Lung (tissue), 12 donors: ENCODE results near the gene CCNYL1. TPM values are rescaled to one million over a fixed set of nuclear protein-coding genes. Genes with fewer than 3 reads are reported as not detected.

Source experiments
- ATAC-seq: fragments of 200-7000 bp; cut with Tn5 transposase; one replicate; pipeline ENCODE4 v1.9.1; 2020; ENCODE audit warnings: moderate number of reproducible peaks; ENCODE audit not compliant: insufficient read depth, low FRiP score
- DNase-seq, 3 donors: peaks; one replicate each; pipeline ENCODE4 v3.0.0-alpha.2; 2013 to 2017
- H3K27ac ChIP-seq, 2 donors: one replicate each; pipeline ENCODE4 v1.5.1; 2013; ENCODE audit warnings: mild to moderate bottlenecking in 2 of 2, moderate library complexity in 2 of 2, control low read depth in 1 of 2, inconsistent platforms in 1 of 2, low read depth in 1 of 2, low read length in 1 of 2
- H3K27me3 ChIP-seq, 3 donors: one replicate each; pipeline ENCODE4 v1.5.1; 2013; ENCODE audit warnings: low read length in 2 of 3; ENCODE audit not compliant: control insufficient read depth in 3 of 3, insufficient read depth in 3 of 3
- H3K36me3 ChIP-seq, 4 donors: one replicate each; pipeline ENCODE4 v1.5.1; 2013; ENCODE audit warnings: low read length in 4 of 4, mild to moderate bottlenecking in 1 of 4, moderate library complexity in 1 of 4; ENCODE audit not compliant: control insufficient read depth in 4 of 4, insufficient read depth in 4 of 4
- H3K4me1 ChIP-seq, 5 donors: one replicate each; pipeline ENCODE4 v1.5.1; 2013; ENCODE audit warnings: low read length in 5 of 5, mild to moderate bottlenecking in 2 of 5, moderate library complexity in 1 of 5; ENCODE audit not compliant: control insufficient read depth in 5 of 5, insufficient read depth in 5 of 5
- H3K4me3 ChIP-seq: one replicate; pipeline ENCODE4 v1.5.1; 2013; ENCODE audit warnings: mild to moderate bottlenecking, control low read depth, moderate library complexity
- H3K9ac ChIP-seq, 2 donors: one replicate each; pipeline ENCODE4 v1.5.1; 2013; ENCODE audit warnings: low read length in 2 of 2, control low read depth in 1 of 2; ENCODE audit not compliant: insufficient read depth in 1 of 2
- H3K9me3 ChIP-seq, 4 donors: one replicate each; pipeline ENCODE4 v1.5.1; 2013; ENCODE audit warnings: low read length in 3 of 4, mild to moderate bottlenecking in 1 of 4, moderate library complexity in 1 of 4; ENCODE audit not compliant: control insufficient read depth in 4 of 4, insufficient read depth in 3 of 4
- CTCF ChIP-seq: IDR thresholded peaks from 2 replicates; pipeline ENCODE4 v1.5.1; 2012; ENCODE audit warnings: mild to moderate bottlenecking; ENCODE audit errors: control extremely low read depth, extremely low read depth
- WGBS, 2 donors: extraction: QIAGEN DNeasy Blood & Tissue Kit; methylation state at CpG; one replicate each; pipeline ENCODE4 v1.1.7; 2013; 5-methylcytosine and 5-hydroxymethylcytosine counted together
- polyA plus RNA-seq, 2 donors: library from polyadenylated mRNA; stranded (reverse); fragments of 200-250 nt; gene quantifications; one replicate each; pipeline ENCODE4 v1.2.1, GENCODE V29; 2013
- total RNA-seq, 2 donors: library from RNA; depleted of rRNA in 1 of 2; stranded (reverse); fragments of >200 nt in 1 of 2; gene quantifications; one replicate each; pipeline ENCODE4 v1.2.1, GENCODE V29; 2014 to 2021
- donor health status: control.
- donor health status: control.
- donor health status: Bipolar disorder and iron deficiency.
- donor health status: healthy.
- donor health status: DM: yes; HTN: yes; CAD: no.

Gene CCNYL1
- total and polyA plus RNA-seq, 4 donors, result 11.1 to 25.1 (median 12.7) TPM

GRCh38 chr2:207777124-207777523 lies 65.7 kb downstream of the CCNYL1 start:
- DNase-seq (no peak), ATAC-seq (no peak)
- H3K9me3 ChIP-seq, result no peaks in the 10 kb centered on the region
- no peak overlapping the region for H3K27ac ChIP-seq
- no peak overlapping the region for H3K9ac ChIP-seq
- no peak overlapping the region for H3K4me3 ChIP-seq
- no peaks in the 10 kb centered on the region for H3K36me3 ChIP-seq
- WGBS, 2 donors, result 90 to 93% methylated on average over 6 of the region's 6 CpGs
- TF ChIP-seq CTCF, result no peak
- peaks cover 0 to 6% (median 0%) of the 10 kb centered on the region in 5 donors for H3K4me1 ChIP-seq
- no peaks in the 10 kb centered on the region for H3K27me3 ChIP-seq

- Histone ChIP-seq H3K4me3 (no peak overlapping the region), H3K27ac (no peak overlapping the region), H3K9me3 (no peaks in the 10 kb centered on the region), H3K27me3 (no peaks in the 10 kb centered on the region), H3K9ac (no peak overlapping the region), H3K4me1 (peaks cover 0 to 11% (median 0%) of the 10 kb centered on the region in 5 donors), H3K36me3 (no peaks in the 10 kb centered on the region)
- no peak for TF ChIP-seq CTCF
- ATAC-seq, result no peak
- 90 to 94% methylated on average over 4 of the region's 4 CpGs for WGBS, 2 donors
- no peak for DNase-seq
These were observed 67.0 kb downstream of the CCNYL1 start for GRCh38 chr2:207778298-207778882.

- WGBS, 2 donors, result 82 to 88% methylated on average over 11 of the region's 11 CpGs
- Histone ChIP-seq H3K27ac (no peak overlapping the region), H3K4me1 (peaks cover 0 to 11% (median 0%) of the 10 kb centered on the region in 5 donors), H3K36me3 (no peaks in the 10 kb centered on the region), H3K27me3 (no peaks in the 10 kb centered on the region), H3K4me3 (no peak overlapping the region), H3K9me3 (no peaks in the 10 kb centered on the region), H3K9ac (no peak overlapping the region)
- ATAC-seq (no peak), DNase-seq (no peak)
- no peak for TF ChIP-seq CTCF
These were observed 68.1 kb downstream of the CCNYL1 start for GRCh38 chr2:207779523-207779922.
